Naive thymus-derived CD4-positive, alpha-beta T cell (primary cell): ENCODE measurements around the gene PPP6R3. TPM values are rescaled to one million over a fixed set of nuclear protein-coding genes. Genes with fewer than 3 reads are reported as not detected.

Experiments
- ATAC-seq: fragments of 150-1000 bp; cut with Tn5 transposase; 2 replicates; pipeline ENCODE4 v1.10.0; 2021; ENCODE audit warnings: mild to moderate bottlenecking, moderate library complexity
- CTCF ChIA-PET: fragments of 350-600 bp; sonication (Branson Sonifier 250); formaldehyde crosslinking; loops from one replicate; lab custom pipeline; 2021; ENCODE audit warnings: antibody characterized with exemption; lab: Charles Lee
- POLR2A ChIA-PET: fragments of 350-600 bp; sonication (Branson Sonifier 250); formaldehyde crosslinking; loops from one replicate; lab custom pipeline; 2021; ENCODE audit warnings: antibody characterized with exemption, inconsistent platforms; lab: Charles Lee
- DNase-seq, 9 donors: peaks; one replicate each; pipeline versions ENCODE4 v3.0.0 to v3.0.0-alpha.2; 2020 to 2022; ENCODE audit warnings: mixed read lengths in 1 of 9
- H3K27ac ChIP-seq: one replicate; pipeline ENCODE4 v1.7.0; 2013; ENCODE audit warnings: mild to moderate bottlenecking, low read depth, low read length, moderate library complexity
- H3K27me3 ChIP-seq, 2 donors: one replicate each; pipeline ENCODE4 v1.7.0; 2013; ENCODE audit warnings: low read length in 2 of 2, mild to moderate bottlenecking in 2 of 2, moderate library complexity in 2 of 2; ENCODE audit not compliant: control insufficient read depth in 2 of 2, insufficient read depth in 2 of 2
- H3K36me3 ChIP-seq, 3 experiments: 1 replicate in 2 of 3; 2 replicates in 1 of 3; pipeline ENCODE4 v1.7.0; 2013; ENCODE audit warnings: low read length in 3 of 3, mild to moderate bottlenecking in 3 of 3, moderate library complexity in 1 of 3; ENCODE audit not compliant: insufficient read depth in 3 of 3, control insufficient read depth in 2 of 3
- H3K4me1 ChIP-seq, 2 donors: one replicate each; pipeline ENCODE4 v1.7.0; 2013; ENCODE audit warnings: low read length in 2 of 2, mild to moderate bottlenecking in 2 of 2, moderate library complexity in 1 of 2; ENCODE audit not compliant: control insufficient read depth in 2 of 2, insufficient read depth in 2 of 2
- H3K4me3 ChIP-seq: 2 replicates; pipeline ENCODE4 v1.7.0; 2013; ENCODE audit warnings: mild to moderate bottlenecking, low read length
- H3K9me3 ChIP-seq, 3 experiments: 1 replicate in 2 of 3; 2 replicates in 1 of 3; pipeline ENCODE4 v1.7.0; 2013; ENCODE audit warnings: low read length in 3 of 3; ENCODE audit not compliant: control insufficient read depth in 2 of 3
- H3K27ac Mint-ChIP-seq, 9 donors: one replicate each; pipeline ENCODE4 v1.8.0; 2020 to 2022; ENCODE audit warnings: mixed read lengths in 9 of 9, mild to moderate bottlenecking in 8 of 9, moderate library complexity in 5 of 9, inconsistent platforms in 2 of 9
- H3K27me3 Mint-ChIP-seq, 5 donors: one replicate each; pipeline ENCODE4 v1.8.0; 2021 to 2022; ENCODE audit warnings: mixed read lengths in 5 of 5, mild to moderate bottlenecking in 1 of 5
- H3K36me3 Mint-ChIP-seq, 5 donors: one replicate each; pipeline ENCODE4 v1.8.0; 2020 to 2022; ENCODE audit warnings: mixed read lengths in 5 of 5, mild to moderate bottlenecking in 3 of 5, inconsistent platforms in 1 of 5
- H3K4me1 Mint-ChIP-seq, 7 donors: one replicate each; pipeline ENCODE4 v1.8.0; 2020 to 2022; ENCODE audit warnings: mixed read lengths in 7 of 7, mild to moderate bottlenecking in 3 of 7, inconsistent platforms in 1 of 7
- H3K4me3 Mint-ChIP-seq, 10 donors: one replicate each; pipeline ENCODE4 v1.8.0; 2020 to 2022; ENCODE audit warnings: mild to moderate bottlenecking in 10 of 10, mixed read lengths in 10 of 10, moderate library complexity in 6 of 10, inconsistent platforms in 2 of 10
- H3K9me3 Mint-ChIP-seq, 11 donors: one replicate each; pipeline ENCODE4 v1.8.0; 2020 to 2022; ENCODE audit warnings: mixed read lengths in 11 of 11, mild to moderate bottlenecking in 4 of 11, inconsistent platforms in 1 of 11, moderate library complexity in 1 of 11
- intact Hi-C, 2 donors: fragments of 100-400 bp; cut with micrococcal nuclease; formaldehyde crosslinking; loops; one replicate each; pipeline ENCODE4 v1.15.1; 2023
- polyA plus RNA-seq, 2 donors: library from polyadenylated mRNA; unstranded; fragments of 300-500 nt; fragmentation: Illumina TruSeq; gene quantifications; one replicate each; pipeline ENCODE4 v1.2.3, GENCODE V29; 2021
- total RNA-seq, 6 experiments: library from RNA in 5 of 6; stranded (reverse) in 5 of 6; gene quantifications; 1 replicate in 5 of 6; 2 replicates in 1 of 6; pipeline ENCODE4 v1.2.3 and lab custom pipeline; 2021 to 2026

PPP6R3 gene
- total and polyA plus RNA-seq, 7 experiments from 2014 or later = 43.5 to 159 (median 133) TPM

DNA sequence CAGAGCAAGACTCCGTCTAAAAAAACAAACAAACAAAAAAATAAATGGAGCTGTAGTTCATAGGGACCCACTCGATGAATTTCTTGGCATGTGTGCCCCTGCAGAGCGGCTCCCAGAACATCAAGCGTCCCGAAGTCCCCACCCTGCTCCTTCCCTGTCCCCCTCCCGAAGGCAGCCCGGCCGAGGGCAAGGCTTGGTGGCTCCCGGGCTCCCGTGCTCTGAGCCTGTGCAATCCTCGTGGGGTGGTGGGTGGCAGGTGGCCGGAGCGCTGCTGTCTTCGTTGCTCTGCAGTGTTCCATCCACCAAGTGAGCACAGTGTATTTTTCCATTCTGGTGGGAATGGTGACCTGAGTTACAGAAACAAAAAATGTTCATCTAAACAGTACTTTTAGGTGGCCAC, 190.2 kb downstream of the PPP6R3 start:
- no peaks in the 10 kb centered on the region for H3K27me3 ChIP-seq
- ATAC-seq (no peak), DNase-seq (no peak)
- H3K4me1 ChIP-seq = no peaks in the 10 kb centered on the region
- peaks cover 3 to 11% (median 6%) of the 10 kb centered on the region in 5 donors for H3K36me3 Mint-ChIP-seq
- H3K36me3 ChIP-seq = no peaks in the 10 kb centered on the region
- no peak overlapping the region for H3K4me3 Mint-ChIP-seq
- H3K27ac Mint-ChIP-seq = no peak overlapping the region
- ChIA-PET POLR2A (no interaction called here), CTCF (no interaction called here)
- H3K4me1 Mint-ChIP-seq = no peaks in the 10 kb centered on the region
- intact Hi-C loops = no loop called here
- peaks cover 7 to 30% (median 22%) of the 10 kb centered on the region in 5 donors for H3K27me3 Mint-ChIP-seq
- no peak overlapping the region for H3K27ac ChIP-seq
- no peak overlapping the region for H3K4me3 ChIP-seq
- H3K9me3 ChIP-seq = peaks cover 0 to 14% (median 0%) of the 10 kb centered on the region in 3 experiments
- H3K9me3 Mint-ChIP-seq = peaks cover 9 to 37% (median 15%) of the 10 kb centered on the region in 11 donors

- ChIA-PET POLR2A (no interaction called here), CTCF (no interaction called here)
- peaks cover 4 to 33% (median 10%) of the 10 kb centered on the region in 11 donors for H3K9me3 Mint-ChIP-seq
- H3K36me3 ChIP-seq = no peaks in the 10 kb centered on the region
- no peak overlapping the region for H3K27ac Mint-ChIP-seq
- no peak overlapping the region for H3K4me3 Mint-ChIP-seq
- ATAC-seq (no peak), DNase-seq (no peak)
- H3K4me1 ChIP-seq = no peaks in the 10 kb centered on the region
- H3K27me3 Mint-ChIP-seq = peaks cover 7 to 31% (median 17%) of the 10 kb centered on the region in 5 donors
- intact Hi-C loops = no loop called here
- H3K9me3 ChIP-seq = peaks cover 0 to 14% (median 0%) of the 10 kb centered on the region in 3 experiments
- no peak overlapping the region for H3K4me3 ChIP-seq
- H3K27ac ChIP-seq = no peak overlapping the region
- no peaks in the 10 kb centered on the region for H3K27me3 ChIP-seq
- H3K4me1 Mint-ChIP-seq = no peaks in the 10 kb centered on the region
- peaks cover under 1 to 8% (median 6%) of the 10 kb centered on the region in 5 donors for H3K36me3 Mint-ChIP-seq
Measured at GRCh38 chr11:68651208-68651984, 190.8 kb downstream of the PPP6R3 start.

DNA sequence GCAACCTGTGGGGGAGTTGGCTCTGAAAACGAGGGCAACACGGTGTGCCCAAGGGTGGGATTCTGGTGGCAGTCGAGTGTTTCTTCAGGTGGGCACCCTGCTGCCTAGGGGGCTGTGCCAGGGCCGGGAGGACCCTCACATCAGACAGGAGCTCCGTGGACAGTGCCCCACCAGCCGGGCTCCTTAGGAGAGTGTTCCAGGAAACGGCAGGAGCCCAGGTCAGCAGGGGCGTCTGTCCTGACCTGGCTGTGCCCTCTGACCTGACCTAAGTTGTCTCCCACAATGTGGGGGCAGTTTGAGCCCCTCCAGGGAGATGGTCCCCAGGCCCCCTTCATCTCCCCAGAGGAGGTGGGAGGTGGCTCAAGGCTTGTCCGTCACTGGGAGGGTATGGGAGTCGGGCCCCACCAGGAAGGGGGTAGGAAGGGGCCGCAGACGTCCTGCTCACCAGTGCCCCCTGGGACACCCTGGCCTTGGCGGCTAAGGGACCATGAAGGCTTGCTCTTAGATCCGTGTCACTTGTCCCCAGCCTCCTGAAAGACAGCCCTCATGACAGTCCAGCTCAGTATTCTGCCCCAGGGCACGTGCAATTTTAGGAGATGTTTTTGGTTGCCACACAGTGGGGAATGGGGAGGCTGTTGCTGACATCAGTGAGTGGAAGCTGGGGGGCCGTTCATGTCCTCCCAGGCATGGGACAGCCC, 191.6 kb downstream of the PPP6R3 start:
- Mint-ChIP-seq H3K4me1 (no peaks in the 10 kb centered on the region), H3K27me3 (peaks cover 6 to 31% (median 11%) of the 10 kb centered on the region in 5 donors), H3K27ac (no peak overlapping the region)

GRCh38 chr11:68652683-68653156, 192.2 kb downstream of the PPP6R3 start:
- Mint-ChIP-seq H3K27me3 (peaks cover 2 to 31% (median 6%) of the 10 kb centered on the region in 5 donors), H3K9me3 (peaks cover 0 to 20% (median 6%) of the 10 kb centered on the region in 11 donors), H3K4me3 (no peak overlapping the region), H3K36me3 (peaks cover 0 to 5% (median 0%) of the 10 kb centered on the region in 5 donors), H3K4me1 (no peaks in the 10 kb centered on the region), H3K27ac (no peak overlapping the region)
- intact Hi-C loops = no loop called here
- POLR2A ChIA-PET = no interaction called here
- Histone ChIP-seq H3K27ac (no peak overlapping the region), H3K4me3 (no peak overlapping the region), H3K4me1 (no peaks in the 10 kb centered on the region), H3K9me3 (peaks cover 0 to under 1% (median 0%) of the 10 kb centered on the region in 3 experiments), H3K27me3 (no peaks in the 10 kb centered on the region), H3K36me3 (no peaks in the 10 kb centered on the region)
- ATAC-seq = no peak
- no peak for DNase-seq
- CTCF ChIA-PET = no interaction called here

More for the DNA sequence above, 191.6 kb downstream of the PPP6R3 start:
- no peak for DNase-seq
- Histone ChIP-seq H3K27ac (no peak overlapping the region), H3K27me3 (no peaks in the 10 kb centered on the region), H3K4me3 (no peak overlapping the region), H3K36me3 (no peaks in the 10 kb centered on the region), H3K4me1 (no peaks in the 10 kb centered on the region), H3K9me3 (peaks cover 0 to 7% (median 0%) of the 10 kb centered on the region in 3 experiments)
- ChIA-PET POLR2A (no interaction called here), CTCF (no interaction called here)
- Mint-ChIP-seq H3K9me3 (peaks cover 4 to 25% (median 6%) of the 10 kb centered on the region in 11 donors), H3K36me3 (peaks cover 0 to 5% (median 4%) of the 10 kb centered on the region in 5 donors), H3K4me3 (no peak overlapping the region)
- ATAC-seq = no peak
- intact Hi-C loops = no loop called here

GRCh38 chr11:68653486-68654430, 193.2 kb downstream of the PPP6R3 start:
- H3K36me3 Mint-ChIP-seq = peaks cover 0 to 5% (median 0%) of the 10 kb centered on the region in 5 donors
- Histone ChIP-seq H3K4me3 (no peak overlapping the region), H3K27ac (no peak overlapping the region), H3K9me3 (no peaks in the 10 kb centered on the region), H3K27me3 (no peaks in the 10 kb centered on the region), H3K4me1 (no peaks in the 10 kb centered on the region), H3K36me3 (no peaks in the 10 kb centered on the region)
- no peak for DNase-seq
- CTCF ChIA-PET = no interaction called here
- H3K27me3 Mint-ChIP-seq = peaks cover 0 to 31% (median 6%) of the 10 kb centered on the region in 5 donors
- H3K9me3 Mint-ChIP-seq = peaks cover 0 to 13% (median 4%) of the 10 kb centered on the region in 11 donors
- POLR2A ChIA-PET = no interaction called here
- intact Hi-C loops = no loop called here
- no peak overlapping the region for H3K4me3 Mint-ChIP-seq
- no peak for ATAC-seq
- H3K4me1 Mint-ChIP-seq = no peaks in the 10 kb centered on the region
- H3K27ac Mint-ChIP-seq = no peak overlapping the region

GRCh38 chr11:68654978-68655377, 194.4 kb downstream of the PPP6R3 start:
- H3K36me3 Mint-ChIP-seq = peaks cover 0 to 5% (median 0%) of the 10 kb centered on the region in 5 donors
- no peak overlapping the region for H3K4me3 Mint-ChIP-seq
- intact Hi-C loops = no loop called here
- no peak for DNase-seq
- Histone ChIP-seq H3K4me3 (no peak overlapping the region), H3K27ac (no peak overlapping the region), H3K9me3 (no peaks in the 10 kb centered on the region), H3K36me3 (no peaks in the 10 kb centered on the region), H3K4me1 (no peaks in the 10 kb centered on the region), H3K27me3 (no peaks in the 10 kb centered on the region)
- no peaks in the 10 kb centered on the region for H3K4me1 Mint-ChIP-seq
- peaks cover 0 to 13% (median 4%) of the 10 kb centered on the region in 11 donors for H3K9me3 Mint-ChIP-seq
- peaks cover 0 to 23% (median 0%) of the 10 kb centered on the region in 5 donors for H3K27me3 Mint-ChIP-seq
- no peak for ATAC-seq
- ChIA-PET POLR2A (no interaction called here), CTCF (no interaction called here)
- no peak overlapping the region for H3K27ac Mint-ChIP-seq
